Endodermal cell (in vitro differentiated cells): Measurements from ENCODE around the gene STX1B. TPM values are rescaled to one million over a fixed set of nuclear protein-coding genes. Genes with fewer than 3 reads are reported as not detected.
A peak's percentile ranks its signal among the peaks of the same experiment; 100 is the strongest.

ENCODE experiments used
- DNase-seq: peaks from one replicate; pipeline ENCODE4 v3.0.0-alpha.2; 2017
- H3K27ac ChIP-seq: 2 replicates; pipeline ENCODE4 v1.5.1; 2013; ENCODE audit warnings: mild to moderate bottlenecking, low read depth, low read length, moderate library complexity
- H3K27me3 ChIP-seq: 2 replicates; pipeline ENCODE4 v1.6.1; 2013; ENCODE audit warnings: mild to moderate bottlenecking, low read length, moderate library complexity; ENCODE audit not compliant: insufficient read depth, control insufficient read depth, poor library complexity, severe bottlenecking
- H3K36me3 ChIP-seq: 2 replicates; pipeline ENCODE4 v1.7.0; 2013; ENCODE audit warnings: mild to moderate bottlenecking, low read length, moderate library complexity; ENCODE audit not compliant: control insufficient read depth, insufficient read depth
- H3K4me1 ChIP-seq: one replicate; pipeline ENCODE4 v1.7.0; 2013; ENCODE audit warnings: low read length; ENCODE audit not compliant: control insufficient read depth, insufficient read depth
- H3K4me3 ChIP-seq: 2 replicates; pipeline ENCODE4 v1.5.1; 2013; ENCODE audit warnings: mild to moderate bottlenecking, low read length, moderate library complexity
- H3K9ac ChIP-seq: 2 replicates; pipeline ENCODE4 v1.6.1; 2013; ENCODE audit warnings: mild to moderate bottlenecking, low read length, moderate library complexity; ENCODE audit not compliant: poor library complexity, severe bottlenecking; ENCODE audit errors: extremely low read depth
- H3K9me3 ChIP-seq: 2 replicates; pipeline ENCODE4 v1.6.1; 2013; ENCODE audit warnings: mild to moderate bottlenecking, low read length, moderate library complexity; ENCODE audit not compliant: control insufficient read depth
- H3K27ac Mint-ChIP-seq: 2 replicates; pipeline ENCODE4 v1.8.0; 2020; ENCODE audit warnings: mixed read lengths
- H3K27me3 Mint-ChIP-seq: 2 replicates; pipeline ENCODE4 v1.8.0; 2021; ENCODE audit warnings: mild to moderate bottlenecking, mixed read lengths; ENCODE audit not compliant: insufficient read depth
- H3K36me3 Mint-ChIP-seq: 2 replicates; pipeline ENCODE4 v1.8.0; 2020; ENCODE audit warnings: low read depth, mixed read lengths
- H3K4me1 Mint-ChIP-seq: 2 replicates; pipeline ENCODE4 v1.8.0; 2020; ENCODE audit warnings: mixed read lengths
- H3K4me3 Mint-ChIP-seq: 2 replicates; pipeline ENCODE4 v1.8.0; 2020; ENCODE audit warnings: mild to moderate bottlenecking, moderate library complexity, mixed read lengths
- H3K9me3 Mint-ChIP-seq: 2 replicates; pipeline ENCODE4 v1.8.0; 2020; ENCODE audit warnings: mild to moderate bottlenecking, mixed read lengths
- CTCF ChIP-seq: fragments of 200-600 bp; sonication (generic); conservative IDR thresholded peaks from 2 replicates; pipeline ENCODE4 v1.5.0; 2021; ENCODE audit warnings: antibody characterized with exemption, mild to moderate bottlenecking
- WGBS, 2 experiments: methylation state at CpG; one replicate each; pipeline versions ENCODE4 v1.1.5 to v1.1.7; 2013; ENCODE audit warnings: missing lambda C conversion rate in 2 of 2, mixed read lengths in 1 of 2; ENCODE audit not compliant: insufficient coverage in 1 of 2, insufficient read length in 1 of 2; 5-methylcytosine and 5-hydroxymethylcytosine counted together
- total RNA-seq, 2 donors: library from RNA; stranded (reverse); fragmentation: NEBNext Ultra II Directional in 1 of 2; extraction: Animal tissue kit (Norgen Biotek cat#: 25700) in 1 of 2; gene quantifications; 2 replicates in 1 of 2; 3 replicates in 1 of 2; pipeline ENCODE4 v1.2.1, GENCODE V29; 2021

Gene STX1B
- total RNA-seq, 2 donors from 2014 or later = 3.2 to 7.0 TPM

GRCh38 chr16:30996985-30997724 lies 13.3 kb downstream of the STX1B start:
- peak; percentile 97 for DNase-seq
- TF ChIP-seq CTCF = no peak
- Histone ChIP-seq H3K36me3 (no peaks in the 10 kb centered on the region), H3K4me1 (no peaks in the 10 kb centered on the region), H3K27me3 (peaks cover 40% of the 10 kb centered on the region), H3K9me3 (no peaks in the 10 kb centered on the region), H3K9ac (no peak overlapping the region), H3K4me3 (peak overlapping the region; percentile 77), H3K27ac (no peak overlapping the region)
- Mint-ChIP-seq H3K27me3 (peaks cover 36% of the 10 kb centered on the region), H3K27ac (no peak overlapping the region), H3K9me3 (no peaks in the 10 kb centered on the region), H3K36me3 (no peaks in the 10 kb centered on the region), H3K4me3 (peak overlapping the region; percentile 59), H3K4me1 (no peaks in the 10 kb centered on the region)
- 3% methylated on average over 26 to 60 of the region's 60 CpGs for WGBS, 2 experiments

GRCh38 chr16:30996324-30996984 lies 14.0 kb downstream of the STX1B start:
- Histone ChIP-seq H3K4me3 (peak overlapping the region; percentile 77), H3K9me3 (no peaks in the 10 kb centered on the region), H3K9ac (no peak overlapping the region), H3K36me3 (no peaks in the 10 kb centered on the region), H3K27me3 (peaks cover 40% of the 10 kb centered on the region), H3K4me1 (no peaks in the 10 kb centered on the region), H3K27ac (no peak overlapping the region)
- Mint-ChIP-seq H3K4me3 (peak overlapping the region; percentile 59), H3K4me1 (no peaks in the 10 kb centered on the region), H3K36me3 (no peaks in the 10 kb centered on the region), H3K27me3 (peaks cover 35% of the 10 kb centered on the region), H3K27ac (no peak overlapping the region), H3K9me3 (no peaks in the 10 kb centered on the region)
- 37 to 58% methylated on average over 6 to 23 of the region's 23 CpGs for WGBS, 2 experiments
- TF ChIP-seq CTCF = no peak
- DNase-seq = no peak

GRCh38 chr16:30995927-30996323 lies 14.5 kb downstream of the STX1B start:
- Histone ChIP-seq H3K27ac (no peak overlapping the region), H3K27me3 (peaks cover 40% of the 10 kb centered on the region), H3K4me3 (no peak overlapping the region), H3K36me3 (no peaks in the 10 kb centered on the region), H3K9me3 (no peaks in the 10 kb centered on the region), H3K9ac (no peak overlapping the region), H3K4me1 (no peaks in the 10 kb centered on the region)
- H3K27me3 Mint-ChIP-seq = peaks cover 35% of the 10 kb centered on the region
- no peak for DNase-seq
- 86 to 87% methylated on average over 10 to 11 of the region's 11 CpGs for WGBS, 2 experiments
- no peak for TF ChIP-seq CTCF
- no peaks in the 10 kb centered on the region for H3K4me1 Mint-ChIP-seq
- no peaks in the 10 kb centered on the region for H3K9me3 Mint-ChIP-seq
- no peak overlapping the region for H3K27ac Mint-ChIP-seq
- no peaks in the 10 kb centered on the region for H3K36me3 Mint-ChIP-seq
- peak overlapping the region; percentile 59 for H3K4me3 Mint-ChIP-seq
